ENCODE data around the gene IFNGR2.

GRCh38 chr21:33427051-33427450 lies 23.8 kb downstream of the IFNGR2 start:
- TF ChIP-seq CTCF (conservative IDR thresholded peaks at IDR 0.05; ENCODE audit: low read length): no peak
- TF ChIP-seq EZH2phosphoT487 (IDR thresholded peaks at IDR 0.05; ENCODE audit: borderline replicate concordance): no peak
